Pulmonary artery endothelial cell (primary cell): ENCODE measurements around the gene ESYT2. TPM values are rescaled to one million over a fixed set of nuclear protein-coding genes. Genes with fewer than 3 reads are reported as not detected.

ENCODE experiments used
- DNase-seq: peaks from one replicate; pipeline ENCODE4 v3.0.0-alpha.2; 2011; ENCODE audit warnings: low read depth, low spot score
- total RNA-seq: library from RNA; depleted of rRNA; stranded (reverse); fragments of >200 nt; gene quantifications from 2 replicates; pipeline ENCODE4 v1.2.3, GENCODE V29; 2014

The ESYT2 gene
- total RNA-seq, 1 donor from 2014 or later = 61.3 TPM

DNA sequence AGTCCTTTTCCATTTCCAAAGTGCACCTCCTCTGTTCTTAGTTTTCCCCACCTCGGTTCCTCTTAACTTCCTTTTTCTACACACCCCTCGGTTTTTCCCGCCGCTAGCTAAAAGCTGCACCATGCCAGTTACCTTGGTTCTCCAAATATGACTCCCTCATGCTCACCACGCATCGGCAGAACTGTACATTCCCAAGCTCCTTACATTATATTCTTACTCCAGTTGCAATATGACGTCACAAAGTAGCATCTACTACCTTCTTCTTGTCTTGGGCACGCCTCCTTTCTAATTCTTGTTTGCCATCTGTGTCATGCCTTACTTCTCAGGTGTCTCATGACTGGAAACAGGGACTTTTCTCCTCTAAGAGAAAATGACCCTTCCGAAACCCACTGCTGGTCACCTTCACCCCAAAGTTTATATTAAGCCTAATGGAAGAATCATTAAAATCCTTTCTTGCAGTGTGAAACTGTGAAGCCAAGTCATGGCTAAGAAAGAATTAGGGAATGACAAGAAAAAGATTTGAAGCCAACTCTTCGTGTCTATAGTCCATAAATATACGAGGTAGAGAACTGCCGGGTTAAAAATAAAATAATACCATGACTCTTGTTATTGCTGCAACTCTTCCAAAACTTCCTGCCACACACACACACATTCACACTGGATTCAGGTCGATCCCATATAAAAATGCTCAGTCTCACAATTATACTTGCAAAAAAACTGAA lies 1.7 kb downstream of the ESYT2 start:
- no peak for DNase-seq

- no peak for DNase-seq
These were observed 3.5 kb downstream of the ESYT2 start for GRCh38 chr7:158825628-158826289.

DNA sequence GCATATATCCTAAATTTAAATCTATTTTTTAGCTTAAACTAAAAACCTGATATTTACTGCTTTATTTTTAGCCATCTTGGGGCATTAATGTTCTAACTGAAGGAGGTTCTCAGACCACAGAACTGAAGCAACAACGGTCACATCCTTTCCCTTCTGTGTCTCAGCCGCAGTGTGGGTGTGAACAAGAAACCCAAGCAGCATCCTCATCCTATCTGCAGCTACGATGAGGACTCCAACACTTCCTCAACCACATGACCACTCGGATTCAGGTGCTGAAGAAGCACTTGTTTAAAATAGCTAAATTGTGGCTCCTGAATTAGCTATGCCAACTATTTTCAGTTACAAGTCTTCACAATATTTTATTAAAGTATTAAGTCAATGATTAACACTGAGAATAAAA lies 5.3 kb downstream of the ESYT2 start:
- no peak for DNase-seq

GRCh38 chr7:158821171-158822031 lies 7.9 kb downstream of the ESYT2 start:
- peak; percentile 69 for DNase-seq

DNA sequence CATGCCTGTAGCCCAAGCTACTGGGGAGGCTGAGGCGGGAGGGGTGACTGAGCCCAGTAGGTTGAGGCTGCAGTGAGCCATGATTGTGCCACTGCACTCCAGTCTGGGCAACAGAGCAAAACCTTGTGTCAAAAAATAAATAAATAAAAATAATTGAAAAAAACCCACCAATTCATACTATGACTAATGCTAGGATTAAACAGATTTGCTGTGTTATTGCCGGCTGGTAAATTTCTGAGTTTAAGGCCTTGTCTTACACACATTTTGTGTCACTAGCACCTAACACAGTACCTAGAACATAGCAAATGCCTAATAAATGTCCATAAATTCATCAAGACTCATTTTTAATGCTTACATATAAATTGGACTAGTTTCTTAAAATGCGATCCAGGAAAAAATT lies 8.7 kb downstream of the ESYT2 start:
- DNase-seq = no peak

- DNase-seq = no peak
These were observed 9.6 kb downstream of the ESYT2 start for GRCh38 chr7:158819571-158820203.

- DNase-seq = peak; percentile 93
These were observed 10.7 kb downstream of the ESYT2 start for GRCh38 chr7:158818325-158819213.

DNA sequence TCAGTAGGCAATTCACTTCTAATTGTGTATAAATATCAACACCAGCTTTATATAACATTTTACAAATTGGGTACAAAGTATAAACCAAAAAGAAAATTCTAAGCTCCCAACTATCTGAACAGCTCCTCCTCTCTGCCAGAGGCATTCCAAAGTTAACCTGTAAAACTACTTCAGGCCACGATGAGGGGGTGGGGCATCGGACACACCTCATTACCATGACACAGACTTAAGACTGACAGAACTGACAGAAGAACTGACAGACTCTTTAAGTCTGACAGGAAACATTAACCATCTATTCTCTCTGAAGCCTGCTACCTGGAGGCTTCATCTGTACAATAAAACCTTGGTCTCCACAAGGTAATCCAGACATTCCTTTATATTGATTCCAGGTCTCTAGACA lies 12.3 kb downstream of the ESYT2 start:
- no peak for DNase-seq

DNA sequence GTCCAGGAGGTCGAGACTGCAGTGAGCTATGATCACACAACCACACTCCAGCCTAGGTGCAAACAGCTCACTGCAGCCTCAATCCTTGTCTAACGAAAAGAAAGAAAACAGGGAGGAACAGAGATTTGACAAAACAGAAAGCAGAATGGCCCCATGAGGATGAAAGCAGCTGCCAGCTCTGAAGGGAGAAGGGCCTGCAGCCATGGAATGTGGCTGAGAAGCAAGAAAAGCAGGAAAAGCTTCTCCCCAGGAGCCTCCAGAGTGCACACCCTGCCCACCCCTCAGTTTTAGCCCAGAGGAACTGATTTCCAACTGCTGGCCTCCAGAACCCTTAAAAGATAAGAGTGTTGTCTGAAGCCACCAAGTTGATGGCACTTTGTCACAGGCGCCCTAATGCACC lies 13.0 kb downstream of the ESYT2 start:
- no peak for DNase-seq

DNA sequence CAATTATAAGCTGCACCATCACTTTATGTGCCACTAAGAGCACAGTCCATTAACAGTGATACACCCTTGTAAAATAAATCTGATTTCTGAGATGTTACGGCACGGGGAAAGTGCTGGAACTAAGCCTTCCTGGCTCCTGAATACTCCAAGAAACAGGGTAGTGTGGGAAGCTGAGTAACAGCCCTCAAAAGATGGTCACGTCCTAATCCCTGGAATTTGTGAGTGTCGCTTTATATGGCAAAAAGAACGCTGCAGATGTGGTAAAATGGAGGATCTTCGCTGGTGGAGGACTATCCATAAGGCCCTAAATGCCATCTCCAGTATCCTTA lies 13.5 kb downstream of the ESYT2 start:
- no peak for DNase-seq

GRCh38 chr7:158815083-158815799 lies 14.1 kb downstream of the ESYT2 start:
- no peak for DNase-seq

DNA sequence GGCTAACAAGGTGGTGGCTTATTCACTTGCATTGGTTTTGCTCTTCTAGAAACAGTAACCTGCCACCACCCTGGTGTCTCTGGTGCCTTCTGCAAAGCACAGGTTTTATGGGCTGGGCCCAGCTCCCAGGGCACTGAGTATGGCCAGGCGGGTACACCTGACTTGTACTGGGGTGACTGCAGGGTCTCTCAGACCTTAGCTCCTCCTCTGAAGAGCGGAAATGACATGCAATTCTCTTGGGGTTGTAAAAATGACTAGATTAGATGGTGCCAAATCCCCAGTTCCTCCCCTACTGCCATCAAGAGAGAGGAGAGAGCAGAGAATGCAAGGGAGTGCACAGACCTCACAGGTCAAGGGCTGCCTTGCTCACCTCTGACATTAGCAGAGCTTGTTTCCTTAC lies 14.7 kb downstream of the ESYT2 start:
- no peak for DNase-seq

GRCh38 chr7:158812684-158813083 lies 16.6 kb downstream of the ESYT2 start:
- no peak for DNase-seq

DNA sequence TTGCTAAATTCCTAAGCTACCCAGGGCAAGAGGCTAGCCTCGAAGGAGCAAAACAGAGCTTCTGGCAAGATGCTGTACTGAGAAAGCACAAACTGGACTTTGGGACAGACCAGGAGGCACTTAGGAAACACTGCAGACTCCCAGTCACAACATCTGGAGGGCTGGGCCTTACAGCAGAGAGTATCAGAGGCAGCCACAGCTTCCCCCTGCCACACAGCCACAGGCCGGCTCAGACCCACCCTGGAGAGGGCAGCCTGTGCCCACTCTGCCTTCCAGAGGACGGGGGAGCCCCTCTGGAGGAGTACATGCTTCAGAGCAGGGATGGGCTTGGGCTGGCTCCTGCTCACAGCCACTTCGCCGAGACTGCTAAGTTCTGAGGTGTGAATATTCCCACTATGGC lies 17.4 kb downstream of the ESYT2 start:
- no peak for DNase-seq

DNA sequence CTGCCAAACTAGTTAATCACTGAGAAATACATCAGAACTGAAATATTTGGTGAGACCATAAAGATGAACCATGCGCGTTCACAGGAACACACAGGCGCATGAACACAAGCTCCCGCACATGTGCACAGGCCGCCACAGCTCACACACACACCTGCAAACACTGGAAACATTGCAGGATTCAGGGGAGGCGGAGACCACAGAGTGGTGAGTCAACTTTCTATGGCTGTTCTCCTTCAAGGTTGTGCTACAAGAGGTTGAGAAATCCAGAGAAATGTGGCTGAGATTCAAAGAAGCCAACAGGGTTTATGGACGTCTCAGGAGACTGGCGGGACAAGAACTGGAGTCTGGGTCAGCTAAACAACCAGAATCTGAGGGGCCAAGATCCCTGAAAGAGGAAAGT lies 17.8 kb downstream of the ESYT2 start:
- no peak for DNase-seq

- DNase-seq = no peak
These were observed 18.5 kb downstream of the ESYT2 start for GRCh38 chr7:158810846-158811245.

GRCh38 chr7:158809596-158809995 lies 19.7 kb downstream of the ESYT2 start:
- no peak for DNase-seq

DNA sequence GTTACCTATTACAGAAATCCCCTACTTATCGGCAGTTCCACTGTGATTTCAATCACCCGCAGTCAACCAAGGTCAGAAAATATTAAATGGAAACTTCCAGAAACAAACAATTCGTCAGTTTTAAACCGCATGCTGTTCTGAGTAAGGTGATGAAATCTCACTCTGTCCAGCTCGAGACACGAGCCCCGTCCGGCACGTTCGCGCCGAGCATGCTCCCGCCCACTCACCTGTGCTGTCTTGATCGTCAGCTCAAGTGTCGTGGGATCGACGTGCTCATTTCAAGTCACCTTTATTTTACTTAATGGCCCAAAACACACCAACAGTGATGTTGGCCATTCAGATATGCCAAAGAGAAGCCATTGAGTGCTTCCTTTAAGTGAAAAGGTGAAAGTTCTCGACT lies 21.2 kb downstream of the ESYT2 start:
- no peak for DNase-seq

DNA sequence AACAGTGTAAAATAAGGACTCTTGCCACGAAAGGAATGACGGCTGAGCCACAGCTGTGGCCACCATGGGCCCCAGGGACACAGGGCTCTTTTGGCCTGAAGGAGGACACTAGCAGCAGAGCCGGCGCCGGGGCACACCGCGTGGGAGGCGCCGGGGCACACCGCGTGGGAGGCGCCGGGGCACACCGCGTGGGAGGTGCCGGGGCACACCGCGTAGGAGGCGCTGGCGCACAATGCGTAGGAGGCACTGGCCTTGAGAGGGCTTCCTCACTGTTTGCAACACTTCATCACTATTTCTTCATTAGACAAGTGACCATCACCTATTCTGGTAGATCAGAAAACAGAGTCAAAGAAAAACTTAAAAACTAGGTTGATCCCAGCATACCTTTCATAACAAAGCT lies 23.4 kb downstream of the ESYT2 start:
- DNase-seq = no peak

GRCh38 chr7:158805414-158805813 lies 23.9 kb downstream of the ESYT2 start:
- no peak for DNase-seq
